HUES64 (cell line): ENCODE measurements around the gene MYO1F.
"Not testable (repeated sequence)": the region's sequence is repeated elsewhere in the genome, so short reads cannot be mapped to it uniquely, and the experiment has no call there.

Experiments used
- H3K27ac ChIP-seq: 2 replicates; pipeline ENCODE4 v1.7.0; 2013; ENCODE audit warnings: low read depth, low read length, inconsistent platforms
- H3K27me3 ChIP-seq: 2 replicates; pipeline ENCODE4 v1.6.1; 2013; ENCODE audit warnings: mild to moderate bottlenecking, low read length; ENCODE audit not compliant: insufficient read depth
- H3K36me3 ChIP-seq: 2 replicates; pipeline ENCODE4 v1.6.1; 2013; ENCODE audit warnings: mild to moderate bottlenecking, low read length; ENCODE audit not compliant: insufficient read depth
- H3K4me1 ChIP-seq: 2 replicates; pipeline ENCODE4 v1.6.1; 2013; ENCODE audit warnings: mild to moderate bottlenecking, low read length, moderate library complexity; ENCODE audit not compliant: insufficient read depth
- H3K4me3 ChIP-seq: 2 replicates; pipeline ENCODE4 v1.5.1; 2013; ENCODE audit warnings: mild to moderate bottlenecking, low read length, moderate library complexity
- H3K9ac ChIP-seq: 2 replicates; pipeline ENCODE4 v1.6.1; 2013; ENCODE audit warnings: mild to moderate bottlenecking, low read depth, low read length
- H3K9me3 ChIP-seq: 2 replicates; pipeline ENCODE4 v1.6.1; 2013; ENCODE audit warnings: low read depth, low read length; ENCODE audit not compliant: insufficient read depth
- WGBS: fragments of 150-250, 120-280 bp; methylation state at CpG from one replicate; pipeline ENCODE4 v1.1.7; 2013; ENCODE audit warnings: missing lambda C conversion rate; 5-methylcytosine and 5-hydroxymethylcytosine counted together

MYO1F gene

DNA sequence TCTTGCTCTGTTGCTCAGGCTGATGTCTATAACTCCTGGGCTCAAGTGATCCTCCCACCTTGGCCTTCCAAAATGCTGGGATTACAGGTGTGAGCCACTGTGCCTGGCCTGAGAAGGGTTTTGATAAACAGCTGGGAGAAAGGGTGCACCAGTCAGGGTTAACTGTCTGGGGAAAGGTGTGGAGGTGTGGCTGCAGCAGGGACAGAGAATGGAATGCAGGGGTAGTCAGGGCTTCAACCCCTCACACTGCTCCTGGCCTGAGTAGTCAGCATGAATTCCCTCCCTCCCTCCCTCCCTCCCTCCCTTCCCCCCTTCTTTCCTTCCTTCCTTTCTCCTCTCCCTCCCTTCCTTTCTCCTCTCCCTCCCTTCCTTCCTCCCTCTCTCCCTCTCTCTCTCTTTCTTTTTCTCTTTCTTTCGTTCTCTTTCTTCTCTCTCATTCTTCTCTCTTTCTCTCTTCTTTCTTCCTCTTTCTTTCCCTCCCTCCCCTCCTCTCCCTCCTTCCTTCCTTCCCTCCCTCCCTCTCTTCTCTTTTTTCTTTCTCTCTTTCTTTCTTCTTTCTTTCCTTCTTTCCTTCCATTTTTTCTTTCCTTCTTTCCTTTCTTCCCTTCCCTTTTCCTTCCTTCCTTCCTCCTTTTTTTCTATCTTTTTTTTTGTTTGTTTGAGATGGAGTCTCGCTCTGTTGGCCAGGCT is 16.0 kb downstream of the MYO1F start:
- Histone ChIP-seq H3K36me3 (no peaks in the 10 kb centered on the region), H3K4me1 (no peaks in the 10 kb centered on the region), H3K4me3 (no peak overlapping the region), H3K27me3 (no peaks in the 10 kb centered on the region), H3K27ac (no peak overlapping the region), H3K9me3 (no peaks in the 10 kb centered on the region), H3K9ac (no peak overlapping the region)
- 71% methylated on average over 2 of the region's 2 CpGs for WGBS

DNA sequence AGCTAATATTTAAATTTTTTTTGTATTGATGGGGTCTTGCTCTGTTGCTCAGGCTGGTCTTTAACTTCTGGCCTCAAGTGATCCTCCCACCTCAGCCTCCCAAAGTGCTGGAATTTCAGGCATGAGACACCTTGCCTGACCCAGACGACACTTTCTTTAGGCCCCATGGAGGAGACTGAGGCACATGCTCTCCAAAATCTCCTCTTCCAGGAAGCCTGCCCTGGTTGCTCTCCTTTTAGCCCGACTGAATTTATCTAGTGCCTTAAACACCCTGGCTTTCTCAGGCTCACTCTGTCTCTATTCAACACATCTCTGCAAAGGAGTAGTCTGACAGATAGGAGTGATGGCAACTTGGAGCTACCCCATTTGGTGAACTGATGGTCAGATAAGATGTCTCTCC is 18.9 kb downstream of the MYO1F start:
- no peak overlapping the region for H3K27ac ChIP-seq
- H3K4me3 ChIP-seq, result no peak overlapping the region
- H3K9ac ChIP-seq, result no peak overlapping the region
- no peaks in the 10 kb centered on the region for H3K4me1 ChIP-seq
- WGBS, result 89% methylated on average over 2 of the region's 2 CpGs
- H3K9me3 ChIP-seq, result no peaks in the 10 kb centered on the region
- H3K36me3 ChIP-seq, result no peaks in the 10 kb centered on the region
- H3K27me3 ChIP-seq, result no peaks in the 10 kb centered on the region

DNA sequence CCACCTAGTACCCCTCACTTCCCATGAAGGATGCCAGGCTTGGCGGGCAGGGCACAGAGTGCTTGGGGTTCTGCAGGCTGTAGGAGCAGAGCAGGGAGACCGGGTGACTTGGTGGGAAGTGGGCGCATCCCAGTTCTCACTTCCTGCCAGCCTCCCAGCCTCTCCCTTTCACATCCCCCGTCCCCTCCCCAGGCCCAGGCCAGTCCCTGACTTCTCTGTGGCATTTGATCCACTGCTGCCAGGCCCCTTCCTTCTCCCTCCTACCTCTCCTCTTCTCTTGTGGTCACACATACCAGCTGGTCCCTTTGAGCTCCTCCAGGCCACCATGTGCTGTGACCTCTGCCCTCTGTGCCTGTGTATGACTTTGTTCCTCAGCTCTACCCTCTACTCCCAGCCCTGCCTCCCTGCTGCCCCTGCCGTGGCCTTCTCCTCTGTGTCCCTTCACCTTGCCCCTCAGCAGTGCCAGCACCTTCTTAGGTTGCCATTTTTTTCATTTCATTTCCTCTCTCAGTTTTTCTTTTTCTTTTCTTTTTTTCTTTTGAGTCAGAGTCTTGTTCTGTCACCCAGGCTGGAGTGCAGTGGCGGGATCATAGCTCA is 19.5 kb downstream of the MYO1F start:
- no peaks in the 10 kb centered on the region for H3K27me3 ChIP-seq
- WGBS, result 83% methylated on average over 6 of the region's 6 CpGs
- H3K27ac ChIP-seq, result no peak overlapping the region
- H3K36me3 ChIP-seq, result no peaks in the 10 kb centered on the region
- H3K9ac ChIP-seq, result no peak overlapping the region
- H3K4me1 ChIP-seq, result no peaks in the 10 kb centered on the region
- H3K4me3 ChIP-seq, result no peak overlapping the region
- no peaks in the 10 kb centered on the region for H3K9me3 ChIP-seq

DNA sequence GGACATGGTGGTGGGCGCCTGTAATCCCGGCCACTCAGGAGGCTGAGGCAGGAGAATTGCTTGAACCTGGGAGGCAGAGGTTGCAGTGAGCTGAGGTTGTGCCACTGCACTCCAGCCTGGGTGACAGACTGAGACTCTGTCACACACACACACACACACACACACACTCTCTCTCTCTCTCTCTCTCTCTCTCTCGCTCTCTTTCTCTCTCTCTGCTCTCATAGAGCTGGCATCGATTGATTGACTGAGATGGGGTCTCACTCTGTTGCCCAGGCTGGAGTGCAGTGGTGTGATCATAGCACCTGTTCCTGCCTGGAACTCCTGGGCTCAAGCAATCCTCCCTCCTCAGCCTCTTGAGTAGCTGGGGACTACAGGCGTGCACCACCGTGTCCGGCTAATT is 23.5 kb downstream of the MYO1F start:
- H3K9me3 ChIP-seq, H3K4me3 ChIP-seq, H3K36me3 ChIP-seq, H3K4me1 ChIP-seq, H3K27ac ChIP-seq, H3K9ac ChIP-seq, H3K27me3 ChIP-seq: not testable (repeated sequence)
- 97% methylated on average over 7 of the region's 7 CpGs for WGBS

DNA sequence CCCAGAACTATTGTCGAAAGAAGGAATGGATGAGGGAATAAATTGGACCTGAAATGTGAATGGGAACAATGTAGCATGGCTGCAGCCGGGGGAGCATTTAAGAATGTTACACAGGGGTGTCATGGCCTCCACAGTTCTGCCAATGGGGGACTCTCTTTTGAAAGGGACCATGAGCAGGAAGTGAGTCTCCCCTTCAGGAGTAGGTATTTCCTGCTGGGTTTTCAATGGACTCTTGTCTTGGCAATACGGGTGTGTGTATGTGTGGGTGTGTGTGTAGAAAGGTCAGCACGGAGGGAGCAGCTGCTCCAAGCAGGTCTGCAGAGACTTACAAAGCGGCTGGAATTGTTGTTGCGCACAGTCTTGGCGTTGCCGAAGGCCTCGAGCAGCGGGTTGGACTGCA is 24.4 kb downstream of the MYO1F start:
- Histone ChIP-seq H3K36me3 (no peaks in the 10 kb centered on the region), H3K27me3 (no peaks in the 10 kb centered on the region), H3K27ac (no peak overlapping the region), H3K4me3 (no peak overlapping the region), H3K4me1 (no peaks in the 10 kb centered on the region), H3K9me3 (no peaks in the 10 kb centered on the region), H3K9ac (no peak overlapping the region)
- WGBS, result 91% methylated on average over 10 of the region's 10 CpGs

DNA sequence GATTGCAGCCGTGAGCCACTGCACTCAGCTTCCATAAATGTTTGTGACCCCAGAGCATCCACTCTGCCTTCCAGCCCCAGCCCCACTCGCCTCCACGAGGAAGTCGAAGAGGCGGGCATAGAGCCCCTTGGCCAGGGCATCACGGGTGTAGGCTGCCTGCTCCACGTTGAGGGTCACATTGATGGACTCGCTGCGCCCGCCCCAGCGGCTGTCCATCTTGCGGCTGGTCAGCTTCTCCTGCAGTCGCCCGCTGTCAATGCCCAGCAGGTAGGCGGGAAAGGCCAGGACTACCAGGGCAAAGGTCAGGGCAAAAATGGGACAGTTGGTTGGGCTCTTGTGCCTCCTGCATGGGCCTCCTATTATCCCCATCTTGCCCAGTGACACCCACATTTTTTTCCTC is 27.2 kb downstream of the MYO1F start:
- Histone ChIP-seq H3K9ac (no peak overlapping the region), H3K4me3 (no peak overlapping the region), H3K27me3 (no peaks in the 10 kb centered on the region), H3K36me3 (0 out of 2 replicates have a peak, but pooled peaks cover 5% of the 10 kb centered on the region), H3K4me1 (no peaks in the 10 kb centered on the region), H3K9me3 (no peaks in the 10 kb centered on the region), H3K27ac (no peak overlapping the region)
- 93% methylated on average over 15 of the region's 15 CpGs for WGBS

DNA sequence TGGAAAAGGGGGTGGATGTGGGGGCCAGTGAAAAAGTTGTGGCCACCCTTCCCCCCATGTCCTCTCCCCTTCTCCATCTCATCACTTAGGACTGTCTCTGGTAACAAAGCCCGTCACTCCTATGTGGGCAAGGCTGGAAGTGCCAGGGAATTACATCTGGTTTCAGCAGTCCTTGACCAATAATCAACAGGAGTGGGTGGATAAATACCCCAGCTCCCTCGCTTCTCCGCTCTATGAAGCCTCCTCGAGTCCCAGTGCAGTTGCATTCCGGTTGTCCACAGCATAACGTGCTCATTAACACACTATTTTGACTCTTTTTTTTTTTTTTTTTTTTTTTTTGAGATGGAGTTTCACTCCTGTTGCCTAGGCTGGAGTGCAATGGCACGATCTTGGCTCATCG is 31.5 kb downstream of the MYO1F start:
- no peak overlapping the region for H3K27ac ChIP-seq
- WGBS, result 97% methylated on average over 8 of the region's 8 CpGs

DNA sequence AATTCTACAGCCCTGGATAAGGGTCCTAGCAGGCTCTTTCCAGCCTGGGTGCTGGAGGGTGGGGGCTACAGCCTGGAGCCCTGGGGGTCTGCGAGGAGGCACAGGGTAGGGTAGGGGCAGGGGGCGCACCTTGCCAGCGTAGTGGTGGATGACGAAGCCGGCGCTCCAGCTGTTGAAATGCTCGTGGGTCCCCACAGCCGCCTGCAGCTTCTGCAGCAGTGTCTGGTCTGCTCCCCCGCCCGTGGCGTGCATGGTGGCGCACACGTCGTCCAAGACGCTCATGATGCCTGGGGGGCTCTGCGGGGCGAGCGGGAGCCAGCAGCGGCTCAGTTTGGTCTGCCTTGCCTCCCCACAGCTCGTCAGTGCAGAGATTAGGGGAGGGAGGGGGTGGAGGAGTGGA is 33.1 kb downstream of the MYO1F start:
- H3K27me3 ChIP-seq, result no peaks in the 10 kb centered on the region
- H3K27ac ChIP-seq, result no peak overlapping the region
- no peak overlapping the region for H3K9ac ChIP-seq
- H3K36me3 ChIP-seq, result 0 out of 2 replicates have a peak, but pooled peaks cover 5% of the 10 kb centered on the region
- H3K4me3 ChIP-seq, result no peak overlapping the region
- 95% methylated on average over 20 of the region's 20 CpGs for WGBS
- no peaks in the 10 kb centered on the region for H3K4me1 ChIP-seq
- no peaks in the 10 kb centered on the region for H3K9me3 ChIP-seq

More for the DNA sequence above, 31.5 kb downstream of the MYO1F start:
- 0 out of 2 replicates have a peak, but pooled peaks cover 5% of the 10 kb centered on the region for H3K36me3 ChIP-seq
- H3K27me3 ChIP-seq, result no peaks in the 10 kb centered on the region
- no peaks in the 10 kb centered on the region for H3K4me1 ChIP-seq
- H3K4me3 ChIP-seq, result no peak overlapping the region
- no peak overlapping the region for H3K9ac ChIP-seq
- H3K9me3 ChIP-seq, result no peaks in the 10 kb centered on the region

DNA sequence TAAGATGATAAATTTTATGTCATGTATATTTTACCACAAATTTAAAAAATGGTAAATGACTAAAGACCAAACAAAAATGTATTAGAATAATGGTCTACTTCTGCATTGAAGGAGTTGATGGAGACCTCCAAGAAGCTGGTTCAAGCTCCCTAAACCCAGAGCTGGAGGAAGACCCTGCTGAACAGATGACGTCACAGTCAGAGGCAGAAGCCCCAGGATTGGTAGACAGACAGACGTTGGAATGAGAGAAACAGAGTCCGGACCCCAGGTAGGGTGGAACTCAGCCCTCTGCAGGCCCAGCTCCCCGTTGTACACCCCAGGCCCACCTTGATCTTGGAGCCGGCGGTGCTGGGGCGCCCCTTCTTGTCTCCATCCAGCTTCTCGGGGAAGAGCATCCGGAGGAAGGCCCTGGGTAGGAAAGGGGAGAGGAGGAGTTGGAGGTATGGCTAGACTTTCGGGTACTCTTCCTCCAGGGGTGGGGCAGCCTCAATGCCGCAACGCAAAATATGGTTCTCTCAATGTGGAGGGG is 37.6 kb downstream of the MYO1F start:
- Histone ChIP-seq H3K27ac (no peak overlapping the region), H3K9ac (no peak overlapping the region), H3K4me1 (no peaks in the 10 kb centered on the region), H3K36me3 (no peaks in the 10 kb centered on the region), H3K9me3 (no peaks in the 10 kb centered on the region), H3K4me3 (no peak overlapping the region), H3K27me3 (no peaks in the 10 kb centered on the region)
- WGBS, result 94% methylated on average over 12 of the region's 12 CpGs

DNA sequence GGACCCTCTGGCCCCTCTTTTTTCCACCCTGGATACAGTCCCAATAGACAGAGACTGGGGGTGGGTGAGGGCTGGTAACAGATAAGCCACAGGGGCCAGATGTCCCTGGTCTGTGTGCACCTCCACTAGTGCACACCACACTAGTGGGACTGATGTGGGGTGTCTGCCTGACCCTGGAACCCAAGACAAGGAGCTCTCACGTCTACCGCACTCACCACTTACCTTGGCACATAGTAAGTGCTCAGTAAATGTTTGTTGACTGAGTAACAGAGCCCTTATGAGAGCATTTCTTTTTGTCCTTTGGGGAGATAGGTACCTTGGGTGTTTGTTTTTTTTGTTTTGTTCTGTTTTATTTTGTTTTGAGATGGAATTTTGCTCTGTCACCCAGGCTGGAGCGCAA is 40.1 kb downstream of the MYO1F start:
- H3K4me3 ChIP-seq, result no peak overlapping the region
- no peaks in the 10 kb centered on the region for H3K36me3 ChIP-seq
- no peaks in the 10 kb centered on the region for H3K4me1 ChIP-seq
- H3K9me3 ChIP-seq, result no peaks in the 10 kb centered on the region
- no peaks in the 10 kb centered on the region for H3K27me3 ChIP-seq
- no peak overlapping the region for H3K27ac ChIP-seq
- WGBS, result 98% methylated on average over 3 of the region's 3 CpGs
- no peak overlapping the region for H3K9ac ChIP-seq

DNA sequence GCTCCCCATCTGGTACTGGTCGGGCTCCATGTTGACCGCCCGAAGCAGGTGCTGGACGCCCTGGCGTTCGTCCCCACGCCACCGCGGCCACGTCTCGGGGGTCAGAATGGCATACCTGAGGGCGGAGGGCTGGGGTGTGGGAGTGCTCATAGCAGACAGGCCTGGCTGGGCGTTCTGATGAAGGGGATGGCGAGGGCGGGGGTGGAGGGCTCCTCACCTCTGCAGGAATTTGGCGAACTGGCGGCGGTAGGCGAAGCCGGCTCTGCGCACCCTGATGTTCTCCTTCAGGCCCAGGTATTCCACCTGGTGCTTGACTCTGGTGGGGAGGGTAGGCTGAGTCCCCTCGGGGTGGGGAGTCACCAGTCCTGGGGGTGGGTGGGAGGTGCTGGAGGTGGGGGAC is 41.0 kb downstream of the MYO1F start:
- 89% methylated on average over 22 of the region's 22 CpGs for WGBS

More for the DNA sequence above, 41.0 kb downstream of the MYO1F start:
- H3K9me3 ChIP-seq, result no peaks in the 10 kb centered on the region
- H3K4me3 ChIP-seq, result no peak overlapping the region
- no peaks in the 10 kb centered on the region for H3K27me3 ChIP-seq
- H3K4me1 ChIP-seq, result no peaks in the 10 kb centered on the region
- no peaks in the 10 kb centered on the region for H3K36me3 ChIP-seq
- H3K9ac ChIP-seq, result no peak overlapping the region
- no peak overlapping the region for H3K27ac ChIP-seq
